Left renal pelvis (tissue), 4 donors: ENCODE measurements around the gene SLC25A19. TPM values are rescaled to one million over a fixed set of nuclear protein-coding genes. Genes with fewer than 3 reads are reported as not detected.

ENCODE experiments used
- polyA plus RNA-seq, 4 donors: library from polyadenylated mRNA; unstranded; fragments of 120-200 nt; gene quantifications; one replicate each; pipeline ENCODE4 v1.2.1, GENCODE V29; 2013; ENCODE audit not compliant: insufficient read length in 4 of 4

SLC25A19 gene
- polyA plus RNA-seq, 4 donors: 6.5 to 8.5 (median 8.1) TPM

Other genes with a start within 250 kb of the SLC25A19 start
- 100 to 1,000 TPM; 181 to 366 (median 314) TPM for gene ATP5PD, start 242.5 kb downstream of the SLC25A19 start, polyA plus RNA-seq
- 10 to 100 TPM; 27.8 to 36.6 (median 31.1) TPM for gene KCTD2, start 242.2 kb downstream of the SLC25A19 start, polyA plus RNA-seq
- gene SLC16A5, start 201.5 kb downstream of the SLC25A19 start, polyA plus RNA-seq: 10 to 100 TPM; 13.4 to 43.4 (median 23.9) TPM
- 10 to 100 TPM in 3 of 4 donors, 1 to 10 TPM in 1; 7.6 to 21.2 (median 16.0) TPM for gene ARMC7, start 179.5 kb downstream of the SLC25A19 start, polyA plus RNA-seq
- gene NT5C, start 157.7 kb downstream of the SLC25A19 start, polyA plus RNA-seq: 10 to 100 TPM; 33.1 to 68.4 (median 48.5) TPM
- 100 to 1,000 TPM in 1 of 4 donors, 10 to 100 TPM in 3; 57.9 to 103 (median 92.5) TPM for gene JPT1, start 134.9 kb downstream of the SLC25A19 start, polyA plus RNA-seq
- 100 to 1,000 TPM; 632 to 882 (median 751) TPM for gene SUMO2, start 106.5 kb downstream of the SLC25A19 start, polyA plus RNA-seq
- 10 to 100 TPM; 57.1 to 75.1 (median 62.6) TPM for gene NUP85, start 83.8 kb downstream of the SLC25A19 start, polyA plus RNA-seq
- 10 to 100 TPM; 32.2 to 44.3 (median 43.4) TPM for gene GGA3, start 27.8 kb downstream of the SLC25A19 start, polyA plus RNA-seq
- 10 to 100 TPM; 41.4 to 77.6 (median 72.9) TPM for gene MRPS7, start 27.6 kb downstream of the SLC25A19 start, polyA plus RNA-seq
- gene MIF4GD, start 18.2 kb downstream of the SLC25A19 start, polyA plus RNA-seq: 10 to 100 TPM; 16.1 to 22.5 (median 20.4) TPM
- gene GRB2, start 116.2 kb upstream of the SLC25A19 start, polyA plus RNA-seq: 100 to 1,000 TPM in 2 of 4 donors, 10 to 100 TPM in 2; 96.8 to 117 (median 102) TPM
- gene TMEM94, start 167.2 kb upstream of the SLC25A19 start, polyA plus RNA-seq: 100 to 1,000 TPM in 1 of 4 donors, 10 to 100 TPM in 3; 65.4 to 105 (median 88.2) TPM
- 10 to 100 TPM; 22.5 to 34.6 (median 30.5) TPM for gene CASKIN2, start 226.1 kb upstream of the SLC25A19 start, polyA plus RNA-seq
- 10 to 100 TPM; 20.8 to 71.0 (median 45.0) TPM for gene TSEN54, start 227.1 kb upstream of the SLC25A19 start, polyA plus RNA-seq
- gene LLGL2, start 236.3 kb upstream of the SLC25A19 start, polyA plus RNA-seq: 100 to 1,000 TPM in 1 of 4 donors, 10 to 100 TPM in 2, 1 to 10 TPM in 1; 5.3 to 103 (median 49.8) TPM